ENCODE results near the gene SH3BGRL2.

The SH3BGRL2 gene

GRCh38 chr6:79605061-79605460 lies 26.1 kb upstream of the SH3BGRL2 start:
- Histone ChIP-seq H3K9ac (ENCODE audit: low read depth, low read length) (no peak overlapping the region), H3K4me2 (ENCODE audit: low read length) (no peak overlapping the region), H3K36me3 (ENCODE audit: insufficient read depth, low read length) (no peaks in the 10 kb centered on the region), H3K4me1 (ENCODE audit: control insufficient read depth, insufficient read depth, low read length) (peaks cover 35% of the 10 kb centered on the region), H3K9me3 (replicated peaks; ENCODE audit: low read length) (no peaks in the 10 kb centered on the region), H3K4me3 (ENCODE audit: low read length) (no peak overlapping the region), H3K27me3 (ENCODE audit: control insufficient read depth, insufficient read depth, low read length) (no peaks in the 10 kb centered on the region)

GRCh38 chr6:79605968-79606764 lies 25.0 kb upstream of the SH3BGRL2 start:
- no peaks in the 10 kb centered on the region for H3K36me3 ChIP-seq (ENCODE audit: insufficient read depth, low read length)
- H3K4me2 ChIP-seq (ENCODE audit: low read length) = no peak overlapping the region
- H3K27me3 ChIP-seq (ENCODE audit: control insufficient read depth, insufficient read depth, low read length) = no peaks in the 10 kb centered on the region
- H3K9me3 ChIP-seq (replicated peaks; ENCODE audit: low read length) = no peaks in the 10 kb centered on the region
- no peak overlapping the region for H3K4me3 ChIP-seq (ENCODE audit: low read length)
- H3K4me1 ChIP-seq (ENCODE audit: control insufficient read depth, insufficient read depth, low read length) = peaks cover 26% of the 10 kb centered on the region
- H3K9ac ChIP-seq (ENCODE audit: low read depth, low read length) = no peak overlapping the region

- peaks cover 21% of the 10 kb centered on the region for H3K4me1 ChIP-seq (ENCODE audit: control insufficient read depth, insufficient read depth, low read length)
- H3K4me2 ChIP-seq (ENCODE audit: low read length) = no peak overlapping the region
- H3K27me3 ChIP-seq (ENCODE audit: control insufficient read depth, insufficient read depth, low read length) = no peaks in the 10 kb centered on the region
Observed at GRCh38 chr6:79607000-79607399, 24.1 kb upstream of the SH3BGRL2 start.

GRCh38 chr6:79608334-79609224 lies 22.6 kb upstream of the SH3BGRL2 start:
- Histone ChIP-seq H3K4me1 (ENCODE audit: control insufficient read depth, insufficient read depth, low read length) (peaks cover 21% of the 10 kb centered on the region), H3K4me3 (ENCODE audit: low read length) (no peak overlapping the region), H3K36me3 (ENCODE audit: insufficient read depth, low read length) (no peaks in the 10 kb centered on the region), H3K9me3 (replicated peaks; ENCODE audit: low read length) (no peaks in the 10 kb centered on the region), H3K4me2 (ENCODE audit: low read length) (no peak overlapping the region), H3K9ac (ENCODE audit: low read depth, low read length) (no peak overlapping the region), H3K27me3 (ENCODE audit: control insufficient read depth, insufficient read depth, low read length) (no peaks in the 10 kb centered on the region)

More at GRCh38 chr6:79607000-79607399, 24.1 kb upstream of the SH3BGRL2 start:
- H3K36me3 ChIP-seq (ENCODE audit: insufficient read depth, low read length) = no peaks in the 10 kb centered on the region
- no peak overlapping the region for H3K9ac ChIP-seq (ENCODE audit: low read depth, low read length)
- H3K4me3 ChIP-seq (ENCODE audit: low read length) = no peak overlapping the region
- no peaks in the 10 kb centered on the region for H3K9me3 ChIP-seq (replicated peaks; ENCODE audit: low read length)

- H3K4me2 ChIP-seq (ENCODE audit: low read length) = no peak overlapping the region
- H3K4me3 ChIP-seq (ENCODE audit: low read length) = no peak overlapping the region
- H3K27me3 ChIP-seq (ENCODE audit: control insufficient read depth, insufficient read depth, low read length) = no peaks in the 10 kb centered on the region
- H3K36me3 ChIP-seq (ENCODE audit: insufficient read depth, low read length) = no peaks in the 10 kb centered on the region
- H3K4me1 ChIP-seq (ENCODE audit: control insufficient read depth, insufficient read depth, low read length) = peaks cover 19% of the 10 kb centered on the region
- H3K9ac ChIP-seq (ENCODE audit: low read depth, low read length) = no peak overlapping the region
- H3K9me3 ChIP-seq (replicated peaks; ENCODE audit: low read length) = no peaks in the 10 kb centered on the region
Observed at GRCh38 chr6:79609225-79609595, 21.9 kb upstream of the SH3BGRL2 start.

GRCh38 chr6:79610306-79611009 lies 20.7 kb upstream of the SH3BGRL2 start:
- peaks cover 8% of the 10 kb centered on the region for H3K4me1 ChIP-seq (ENCODE audit: control insufficient read depth, insufficient read depth, low read length)
- no peaks in the 10 kb centered on the region for H3K9me3 ChIP-seq (replicated peaks; ENCODE audit: low read length)
- H3K4me3 ChIP-seq (ENCODE audit: low read length) = no peak overlapping the region
- no peak overlapping the region for H3K9ac ChIP-seq (ENCODE audit: low read depth, low read length)
- H3K27me3 ChIP-seq (ENCODE audit: control insufficient read depth, insufficient read depth, low read length) = no peaks in the 10 kb centered on the region
- H3K36me3 ChIP-seq (ENCODE audit: insufficient read depth, low read length) = no peaks in the 10 kb centered on the region
- H3K4me2 ChIP-seq (ENCODE audit: low read length) = no peak overlapping the region

GRCh38 chr6:79612457-79612856 lies 18.7 kb upstream of the SH3BGRL2 start:
- H3K9ac ChIP-seq (ENCODE audit: low read depth, low read length) = no peak overlapping the region
- no peak overlapping the region for H3K4me2 ChIP-seq (ENCODE audit: low read length)
- H3K27me3 ChIP-seq (ENCODE audit: control insufficient read depth, insufficient read depth, low read length) = no peaks in the 10 kb centered on the region
- H3K4me3 ChIP-seq (ENCODE audit: low read length) = no peak overlapping the region
- H3K9me3 ChIP-seq (replicated peaks; ENCODE audit: low read length) = no peaks in the 10 kb centered on the region
- no peaks in the 10 kb centered on the region for H3K36me3 ChIP-seq (ENCODE audit: insufficient read depth, low read length)
- H3K4me1 ChIP-seq (ENCODE audit: control insufficient read depth, insufficient read depth, low read length) = no peaks in the 10 kb centered on the region

GRCh38 chr6:79612918-79613317 lies 18.2 kb upstream of the SH3BGRL2 start:
- Histone ChIP-seq H3K4me3 (ENCODE audit: low read length) (no peak overlapping the region), H3K4me1 (ENCODE audit: control insufficient read depth, insufficient read depth, low read length) (no peaks in the 10 kb centered on the region), H3K4me2 (ENCODE audit: low read length) (no peak overlapping the region), H3K27me3 (ENCODE audit: control insufficient read depth, insufficient read depth, low read length) (no peaks in the 10 kb centered on the region), H3K9me3 (replicated peaks; ENCODE audit: low read length) (no peaks in the 10 kb centered on the region), H3K36me3 (ENCODE audit: insufficient read depth, low read length) (no peaks in the 10 kb centered on the region), H3K9ac (ENCODE audit: low read depth, low read length) (no peak overlapping the region)

- Histone ChIP-seq H3K4me3 (ENCODE audit: low read length) (no peak overlapping the region), H3K4me2 (ENCODE audit: low read length) (no peak overlapping the region), H3K9ac (ENCODE audit: low read depth, low read length) (no peak overlapping the region), H3K27me3 (ENCODE audit: control insufficient read depth, insufficient read depth, low read length) (no peaks in the 10 kb centered on the region), H3K4me1 (ENCODE audit: control insufficient read depth, insufficient read depth, low read length) (no peaks in the 10 kb centered on the region), H3K9me3 (replicated peaks; ENCODE audit: low read length) (no peaks in the 10 kb centered on the region), H3K36me3 (ENCODE audit: insufficient read depth, low read length) (no peaks in the 10 kb centered on the region)
Observed at GRCh38 chr6:79613912-79614311, 17.2 kb upstream of the SH3BGRL2 start.

GRCh38 chr6:79614326-79615305 lies 16.5 kb upstream of the SH3BGRL2 start:
- H3K36me3 ChIP-seq (ENCODE audit: insufficient read depth, low read length) = no peaks in the 10 kb centered on the region
- H3K27me3 ChIP-seq (ENCODE audit: control insufficient read depth, insufficient read depth, low read length) = no peaks in the 10 kb centered on the region
- H3K4me1 ChIP-seq (ENCODE audit: control insufficient read depth, insufficient read depth, low read length) = no peaks in the 10 kb centered on the region
- H3K9me3 ChIP-seq (replicated peaks; ENCODE audit: low read length) = no peaks in the 10 kb centered on the region
- no peak overlapping the region for H3K9ac ChIP-seq (ENCODE audit: low read depth, low read length)
- no peak overlapping the region for H3K4me3 ChIP-seq (ENCODE audit: low read length)
- H3K4me2 ChIP-seq (ENCODE audit: low read length) = no peak overlapping the region
